Esophagus squamous epithelium (tissue), 4 donors: ENCODE measurements around the gene MBNL3.

Experiments
- POLR2A ChIP-seq, 4 donors: fragments of 450-650 bp; IDR thresholded peaks; one replicate each; pipeline ENCODE4 v1.6.1; 2017; ENCODE audit warnings: antibody characterized with exemption in 4 of 4, mild to moderate bottlenecking in 4 of 4, moderate library complexity in 3 of 4
- TF ChIP-seq, protein P1 (sequence below), 6 experiments: fragments of 450-650 bp in 4 of 6; fragments of 200-600 bp in 2 of 6; sonication (generic) in 2 of 6; IDR thresholded peaks; one replicate each; pipeline ENCODE4 v1.5.1; 2016 to 2019; ENCODE audit warnings: antibody characterized with exemption in 6 of 6, mild to moderate bottlenecking in 4 of 6, moderate library complexity in 4 of 6

DNA sequence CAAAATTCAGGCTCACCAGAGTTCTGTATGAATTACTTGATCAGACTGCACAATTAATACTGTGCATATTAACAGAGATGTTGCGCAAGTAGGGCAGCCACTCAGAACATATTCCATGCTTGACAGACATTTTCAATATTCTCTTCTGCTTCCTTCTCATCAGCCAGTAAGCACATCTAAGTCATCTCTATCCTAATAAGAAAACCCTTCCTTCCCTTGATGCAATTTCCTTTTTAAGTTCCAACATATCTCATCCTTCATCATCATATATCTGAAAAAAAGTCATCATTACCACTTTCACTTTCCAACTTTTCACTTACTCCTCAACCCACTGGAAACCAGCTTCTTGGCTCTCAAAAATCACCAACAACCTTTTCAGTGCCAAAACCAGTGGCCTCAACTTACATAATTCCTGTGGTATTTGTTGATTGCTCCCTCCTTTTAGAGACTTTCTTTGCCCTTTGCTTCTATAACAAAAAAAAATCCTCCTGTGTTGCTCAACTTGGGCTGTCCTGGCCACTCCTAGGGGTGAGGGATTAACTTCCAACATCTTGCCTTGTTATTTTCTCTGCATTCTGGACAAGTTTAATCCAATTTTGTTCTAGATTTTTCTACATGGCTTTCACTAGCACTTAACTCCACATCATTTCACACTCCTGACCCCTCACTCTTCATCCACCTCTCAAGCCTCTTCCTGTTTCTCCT, 14.1 kb downstream of the MBNL3 start:
- TF ChIP-seq, protein P1, sequence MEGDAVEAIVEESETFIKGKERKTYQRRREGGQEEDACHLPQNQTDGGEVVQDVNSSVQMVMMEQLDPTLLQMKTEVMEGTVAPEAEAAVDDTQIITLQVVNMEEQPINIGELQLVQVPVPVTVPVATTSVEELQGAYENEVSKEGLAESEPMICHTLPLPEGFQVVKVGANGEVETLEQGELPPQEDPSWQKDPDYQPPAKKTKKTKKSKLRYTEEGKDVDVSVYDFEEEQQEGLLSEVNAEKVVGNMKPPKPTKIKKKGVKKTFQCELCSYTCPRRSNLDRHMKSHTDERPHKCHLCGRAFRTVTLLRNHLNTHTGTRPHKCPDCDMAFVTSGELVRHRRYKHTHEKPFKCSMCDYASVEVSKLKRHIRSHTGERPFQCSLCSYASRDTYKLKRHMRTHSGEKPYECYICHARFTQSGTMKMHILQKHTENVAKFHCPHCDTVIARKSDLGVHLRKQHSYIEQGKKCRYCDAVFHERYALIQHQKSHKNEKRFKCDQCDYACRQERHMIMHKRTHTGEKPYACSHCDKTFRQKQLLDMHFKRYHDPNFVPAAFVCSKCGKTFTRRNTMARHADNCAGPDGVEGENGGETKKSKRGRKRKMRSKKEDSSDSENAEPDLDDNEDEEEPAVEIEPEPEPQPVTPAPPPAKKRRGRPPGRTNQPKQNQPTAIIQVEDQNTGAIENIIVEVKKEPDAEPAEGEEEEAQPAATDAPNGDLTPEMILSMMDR (IDR thresholded peaks at IDR 0.05), result no peak
- no peak for TF ChIP-seq POLR2A (IDR thresholded peaks at IDR 0.05)
